Activated CD4-positive, alpha-beta T cell treated with anti-CD3 and anti-CD28 coated beads, Interleukin-2, amount 50 U/mL, for 16 hours (primary cell): ENCODE results near the gene CST7.

Experiments used
- DNase-seq: peaks from one replicate; pipeline ENCODE4 v3.0.0-alpha.2; 2020

Gene CST7

GRCh38 chr20:25006431-25007167, 57.5 kb downstream of the CST7 start:
- DNase-seq: no peak

- no peak for DNase-seq
Measured at GRCh38 chr20:25007491-25008305, 58.6 kb downstream of the CST7 start.

- DNase-seq: no peak
Measured at GRCh38 chr20:25008388-25009217, 59.5 kb downstream of the CST7 start.
